HG03159 (cell line): ENCODE data around the gene TJP2.
A peak's percentile ranks its signal among the peaks of the same experiment; 100 is the strongest.
"Not testable (repeated sequence)": the region's sequence is repeated elsewhere in the genome, so short reads cannot be mapped to it uniquely, and the experiment has no call there.

Experiments
- ATAC-seq: cut with Tn5 transposase; IDR thresholded peaks from one replicate; pipeline ENCODE4 v1.9.1; 2021; ENCODE audit warnings: mild to moderate bottlenecking, moderate library complexity; ENCODE audit not compliant: unreplicated experiment

Gene TJP2

GRCh38 chr9:69157751-69158466 lies 16.2 kb upstream of the TJP2 start:
- no peak for ATAC-seq

- ATAC-seq, result no peak
These were observed 15.6 kb upstream of the TJP2 start for GRCh38 chr9:69158471-69158870.

- ATAC-seq, result not testable (repeated sequence)
These were observed 9.5 kb upstream of the TJP2 start for GRCh38 chr9:69164573-69164972.

- no peak for ATAC-seq
These were observed 8.5 kb upstream of the TJP2 start for GRCh38 chr9:69165581-69165980.

GRCh38 chr9:69168709-69169217 lies 5.3 kb upstream of the TJP2 start:
- ATAC-seq, result peak; percentile 58

- ATAC-seq, result no peak
These were observed 3.8 kb upstream of the TJP2 start for GRCh38 chr9:69170231-69170630.

GRCh38 chr9:69171049-69171448 lies 3.0 kb upstream of the TJP2 start:
- no peak for ATAC-seq

GRCh38 chr9:69171517-69171916 lies 2.6 kb upstream of the TJP2 start:
- no peak for ATAC-seq

- ATAC-seq, result no peak
These were observed 1.2 kb upstream of the TJP2 start for GRCh38 chr9:69172895-69173294.

GRCh38 chr9:69173497-69173890 lies 583 bp upstream of the TJP2 start:
- ATAC-seq, result peak; percentile 6

- peak; percentile 47 for ATAC-seq
These were observed 763 bp downstream of the TJP2 start for GRCh38 chr9:69174616-69175463.

- ATAC-seq, result peak; percentile 24
These were observed 1.4 kb downstream of the TJP2 start for GRCh38 chr9:69175486-69175885.

- ATAC-seq, result no peak
These were observed 2.5 kb downstream of the TJP2 start for GRCh38 chr9:69176471-69177171.

- no peak for ATAC-seq
These were observed 4.5 kb downstream of the TJP2 start for GRCh38 chr9:69178583-69179011.

GRCh38 chr9:69179037-69179436 lies 5.0 kb downstream of the TJP2 start:
- no peak for ATAC-seq

- no peak for ATAC-seq
These were observed 6.1 kb downstream of the TJP2 start for GRCh38 chr9:69180200-69180599.

GRCh38 chr9:69180670-69181069 lies 6.6 kb downstream of the TJP2 start:
- no peak for ATAC-seq

- ATAC-seq, result no peak
These were observed 7.9 kb downstream of the TJP2 start for GRCh38 chr9:69181908-69182353.

- ATAC-seq, result no peak
These were observed 10.2 kb downstream of the TJP2 start for GRCh38 chr9:69184266-69184665.

GRCh38 chr9:69186841-69187611 lies 12.9 kb downstream of the TJP2 start:
- no peak for ATAC-seq

GRCh38 chr9:69188975-69189374 lies 14.9 kb downstream of the TJP2 start:
- ATAC-seq, result no peak
